ENCODE results near the gene TRA2B.

Gene TRA2B

DNA sequence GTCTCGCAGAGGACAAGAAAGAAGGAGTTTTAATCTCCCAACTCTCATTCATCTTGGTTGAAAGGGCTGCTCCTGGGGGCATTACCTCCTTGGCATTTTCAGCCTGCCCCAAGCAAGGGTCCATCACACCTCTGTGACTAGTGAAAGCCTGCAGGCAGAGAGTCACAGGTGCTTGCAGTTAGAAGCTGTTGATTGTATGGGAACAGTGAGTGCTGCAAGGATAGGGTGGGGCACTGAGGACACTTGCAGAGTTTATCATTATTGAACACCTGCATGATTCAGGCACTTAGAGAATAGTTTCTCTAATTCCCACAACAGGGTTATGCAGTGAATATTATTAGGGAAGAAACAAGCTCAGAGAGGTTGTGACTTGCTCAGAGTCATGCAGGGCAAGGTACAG is 71.3 kb downstream of the TRA2B start:
- no peak overlapping the region for H4K8ac ChIP-seq (ENCODE audit: low read length)
- H3K23ac ChIP-seq (ENCODE audit: low read length in 2 of 2): no peak overlapping the region
- H3K4me2 ChIP-seq (ENCODE audit: low read length, poor library complexity, severe bottlenecking): no peak overlapping the region
- H3K4me3 ChIP-seq (ENCODE audit: insufficient read depth in 1 of 2, low read depth in 1 of 2, low read length in 2 of 2): no peak overlapping the region
- no peak overlapping the region for H2BK12ac ChIP-seq (ENCODE audit: low read length in 2 of 2)
- DNase-seq: no peak
- no peak overlapping the region for H2BK120ac ChIP-seq (ENCODE audit: low read depth, low read length)
- no peak overlapping the region for H3K9ac ChIP-seq (ENCODE audit: low read length)
- no peaks in the 10 kb centered on the region for H3K4me1 ChIP-seq (ENCODE audit: control insufficient read depth, insufficient read depth, low read depth, low read length)
- no peak overlapping the region for H3K27ac ChIP-seq (ENCODE audit: low read length, poor library complexity, severe bottlenecking)
- no peaks in the 10 kb centered on the region for H3K36me3 ChIP-seq (ENCODE audit: control insufficient read depth in 1 of 2, insufficient read depth in 2 of 2, low read depth in 1 of 2, low read length in 2 of 2)
- no peak overlapping the region for H2BK15ac ChIP-seq (ENCODE audit: low read depth, poor library complexity, severe bottlenecking)
- no peak overlapping the region for H4K91ac ChIP-seq (ENCODE audit: low read length)
- no peak overlapping the region for H3K18ac ChIP-seq (ENCODE audit: low read depth in 1 of 2, low read length in 2 of 2)
- no peak overlapping the region for H2BK5ac ChIP-seq (ENCODE audit: low read depth, low read length, poor library complexity, severe bottlenecking)
- no peak overlapping the region for H3K4ac ChIP-seq (ENCODE audit: low read depth in 1 of 2, low read length in 2 of 2)
- no peaks in the 10 kb centered on the region for H3K79me1 ChIP-seq (replicated peaks; ENCODE audit: low read length, poor library complexity, severe bottlenecking)
- no peak overlapping the region for H3K14ac ChIP-seq (ENCODE audit: low read length in 2 of 2)
- peaks cover 0 to 13% of the 10 kb centered on the region in 2 experiments for H3K27me3 ChIP-seq (ENCODE audit: control insufficient read depth in 1 of 2, insufficient read depth in 1 of 2, low read length in 2 of 2)
- no peak overlapping the region for H2AK5ac ChIP-seq (ENCODE audit: low read length, severe bottlenecking)
- WGBS: no CpG with 5 or more reads among the region's 1 CpG
- no peak overlapping the region for H2AFZ ChIP-seq (ENCODE audit: low read depth, low read length)
- peaks cover 6% of the 10 kb centered on the region for H3K9me3 ChIP-seq (ENCODE audit: control insufficient read depth, low read length)
